ENCODE measurements around the gene DDIT3.

DDIT3 gene

GRCh38 chr12:57522887-57523705 is 2.8 kb upstream of the DDIT3 start:
- H3K27me3 ChIP-seq (replicated peaks) = no peaks in the 10 kb centered on the region
- TF ChIP-seq, protein P1, sequence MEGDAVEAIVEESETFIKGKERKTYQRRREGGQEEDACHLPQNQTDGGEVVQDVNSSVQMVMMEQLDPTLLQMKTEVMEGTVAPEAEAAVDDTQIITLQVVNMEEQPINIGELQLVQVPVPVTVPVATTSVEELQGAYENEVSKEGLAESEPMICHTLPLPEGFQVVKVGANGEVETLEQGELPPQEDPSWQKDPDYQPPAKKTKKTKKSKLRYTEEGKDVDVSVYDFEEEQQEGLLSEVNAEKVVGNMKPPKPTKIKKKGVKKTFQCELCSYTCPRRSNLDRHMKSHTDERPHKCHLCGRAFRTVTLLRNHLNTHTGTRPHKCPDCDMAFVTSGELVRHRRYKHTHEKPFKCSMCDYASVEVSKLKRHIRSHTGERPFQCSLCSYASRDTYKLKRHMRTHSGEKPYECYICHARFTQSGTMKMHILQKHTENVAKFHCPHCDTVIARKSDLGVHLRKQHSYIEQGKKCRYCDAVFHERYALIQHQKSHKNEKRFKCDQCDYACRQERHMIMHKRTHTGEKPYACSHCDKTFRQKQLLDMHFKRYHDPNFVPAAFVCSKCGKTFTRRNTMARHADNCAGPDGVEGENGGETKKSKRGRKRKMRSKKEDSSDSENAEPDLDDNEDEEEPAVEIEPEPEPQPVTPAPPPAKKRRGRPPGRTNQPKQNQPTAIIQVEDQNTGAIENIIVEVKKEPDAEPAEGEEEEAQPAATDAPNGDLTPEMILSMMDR (IDR thresholded peaks at IDR 0.05; ENCODE audit: low read depth, low read length, missing control alignments) = no peak
- peak; percentile 14 for DNase-seq
- H3K27ac ChIP-seq = peak overlapping the region; percentile 71
- H3K36me3 ChIP-seq (replicated peaks) = peaks cover 28% of the 10 kb centered on the region
- in situ Hi-C loops (cut with HindIII; ENCODE audit: low pct_ligation_motif_present, low sequenced_read_pairs) = no loop called here
- H3K4me3 ChIP-seq (ENCODE audit: low read depth, low read length) = peak overlapping the region; percentile 77

DNA sequence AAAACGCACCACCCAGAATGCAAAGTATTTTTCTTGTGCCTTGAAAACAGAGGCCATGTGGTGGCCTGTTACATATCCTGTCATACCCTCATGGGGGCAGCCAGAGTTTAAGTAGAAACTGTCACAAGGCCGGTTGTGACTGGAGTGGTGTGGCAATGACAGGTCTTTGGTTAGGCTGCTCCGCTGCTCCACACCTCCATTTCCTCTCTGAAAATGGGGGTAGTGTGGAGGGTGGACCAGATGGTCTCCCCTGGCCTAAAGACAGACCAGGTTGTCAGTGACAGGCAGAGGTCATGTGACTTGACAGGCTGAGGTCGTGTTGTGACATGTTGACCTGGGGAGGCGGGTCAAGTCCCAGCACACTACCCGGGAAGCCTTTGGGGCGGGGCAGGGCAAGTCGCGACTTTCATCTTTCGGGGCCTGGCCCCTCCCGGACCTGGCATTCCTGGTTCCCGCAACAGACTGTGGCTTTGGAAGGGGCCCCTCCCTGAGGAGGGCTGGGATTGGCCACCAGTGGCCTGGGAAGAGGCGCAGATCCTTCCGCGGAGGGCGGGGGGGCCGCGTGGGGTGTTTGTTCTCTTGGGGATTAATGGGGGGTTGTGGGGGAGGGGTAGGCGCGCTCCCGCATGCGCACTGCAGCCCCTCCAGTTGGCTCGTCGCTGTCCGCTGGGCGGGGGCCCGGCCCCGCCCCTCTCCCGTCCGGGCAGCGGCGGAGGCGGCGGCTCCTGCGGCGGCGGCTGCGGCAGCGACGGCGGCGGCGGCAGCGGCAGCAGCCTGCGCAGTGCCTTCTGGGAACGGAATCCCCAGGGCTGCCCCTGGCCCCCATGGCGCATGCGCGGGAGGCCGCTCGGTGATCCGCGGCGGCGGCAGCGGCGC is 1.9 kb upstream of the DDIT3 start, which contains the start of gene MBD6:
MBD6 (plus strand) TSS at position 814 of the 876 bp plus-strand sequence. CDS start 1,480 bp downstream, outside the sequence.
- H3K36me3 ChIP-seq (replicated peaks) = peaks cover 27% of the 10 kb centered on the region
- H3K4me3 ChIP-seq (ENCODE audit: low read depth, low read length) = peak within 1 kb of the TSS; percentile 77
- H3K27me3 ChIP-seq (replicated peaks) = no peaks in the 10 kb centered on the region
- in situ Hi-C loops (cut with HindIII; ENCODE audit: low pct_ligation_motif_present, low sequenced_read_pairs) = no loop called here
- peak within 1 kb of the TSS; percentile 75 for H3K27ac ChIP-seq
- TF ChIP-seq, protein P1 (IDR thresholded peaks at IDR 0.05; ENCODE audit: low read depth, low read length, missing control alignments) = no peak
- DNase-seq = peak; percentile 83

DNA sequence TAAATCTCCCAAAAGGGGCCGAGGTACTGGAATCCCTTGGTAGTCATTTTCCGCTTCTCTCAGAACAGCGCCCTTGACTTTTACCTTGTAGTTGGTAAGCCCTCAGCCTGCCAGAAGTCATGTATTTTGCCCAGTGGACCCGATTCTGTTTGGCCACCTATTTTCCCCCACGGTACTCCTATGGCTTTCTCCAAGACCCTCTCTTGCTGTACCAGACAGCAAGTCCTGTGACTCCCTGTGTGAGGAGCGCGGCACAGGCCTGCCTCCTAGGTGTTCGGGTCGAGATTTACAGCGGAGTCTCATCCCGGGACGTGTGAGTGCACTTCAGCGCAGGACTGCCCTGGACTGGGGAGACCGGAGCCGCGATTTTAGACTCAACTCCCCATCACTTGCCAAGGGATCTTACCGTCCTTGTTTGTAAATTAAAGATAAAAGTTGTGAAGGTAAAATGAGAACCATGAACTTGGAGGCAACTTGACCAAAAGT is 1.3 kb upstream of the DDIT3 start:
- DNase-seq = no peak
- H3K27me3 ChIP-seq (replicated peaks) = no peaks in the 10 kb centered on the region
- H3K36me3 ChIP-seq (replicated peaks) = peaks cover 29% of the 10 kb centered on the region
- in situ Hi-C loops (cut with HindIII; ENCODE audit: low pct_ligation_motif_present, low sequenced_read_pairs) = no loop called here
- TF ChIP-seq, protein P1 (IDR thresholded peaks at IDR 0.05; ENCODE audit: low read depth, low read length, missing control alignments) = peak; percentile 26
- H3K4me3 ChIP-seq (ENCODE audit: low read depth, low read length) = no peak overlapping the region
- peak overlapping the region; percentile 75 for H3K27ac ChIP-seq

DNA sequence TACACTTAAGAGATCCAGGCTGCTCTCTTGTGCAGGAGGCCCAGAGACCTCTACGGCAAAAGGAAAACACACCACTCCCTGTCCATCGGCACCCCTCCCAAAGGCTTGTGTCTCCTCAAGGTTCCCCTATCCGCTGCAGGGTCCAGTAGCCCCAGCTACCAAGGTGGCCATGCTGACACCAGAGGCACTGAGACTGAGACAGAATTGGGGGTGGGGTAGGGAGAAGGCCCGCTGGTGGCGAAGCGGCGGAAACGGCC is 590 bp downstream of the DDIT3 start:
- H3K36me3 ChIP-seq (replicated peaks) = peaks cover 41% of the 10 kb centered on the region

DNA sequence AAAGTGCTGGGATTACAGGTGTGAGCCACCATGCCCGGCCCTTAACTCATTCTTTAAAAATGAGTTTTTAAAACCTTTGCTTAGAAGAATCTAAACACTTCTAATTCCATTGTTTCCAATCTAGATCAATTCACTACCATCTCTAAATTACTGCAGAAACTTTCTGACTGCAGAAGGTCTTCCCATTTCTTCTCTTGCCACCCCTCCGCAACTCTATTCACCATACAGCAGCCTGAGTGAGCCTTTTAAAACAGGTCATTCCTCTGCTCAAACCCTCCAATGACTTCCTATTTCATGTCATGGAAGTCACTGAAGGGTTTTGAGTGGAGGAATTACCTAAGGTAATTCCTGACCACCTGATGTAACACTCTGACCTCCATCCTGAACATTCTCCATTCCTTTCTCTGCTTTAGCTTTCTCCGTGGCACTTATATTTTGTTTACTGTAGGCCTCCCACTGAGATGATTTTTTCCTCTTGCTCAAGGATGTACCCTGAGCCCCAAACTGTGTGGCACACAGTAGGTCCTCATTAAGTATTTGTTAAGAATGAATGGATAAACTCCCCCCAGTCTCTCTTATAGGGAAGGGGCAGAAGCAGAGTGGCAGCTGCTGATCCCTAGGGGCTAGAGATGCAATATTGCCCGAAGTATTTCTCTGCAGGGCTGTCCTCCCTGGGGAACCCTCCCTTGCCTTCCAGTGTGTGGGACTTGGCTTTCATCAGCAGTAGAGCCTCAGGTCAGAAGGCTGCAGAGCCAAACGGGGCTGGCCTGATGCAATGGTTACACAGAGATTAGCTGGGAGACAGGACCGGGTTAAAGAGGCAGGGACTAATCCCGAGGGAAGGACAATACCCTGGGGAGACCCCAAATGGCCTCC is 1.2 kb downstream of the DDIT3 start:
- DNase-seq = peak; percentile 48
- in situ Hi-C loops (cut with HindIII; ENCODE audit: low pct_ligation_motif_present, low sequenced_read_pairs) = no loop called here

More for the DNA sequence above, 590 bp downstream of the DDIT3 start:
- Histone ChIP-seq H3K27me3 (replicated peaks) (no peaks in the 10 kb centered on the region), H3K27ac (peak overlapping the region; percentile 98), H3K4me3 (ENCODE audit: low read depth, low read length) (peak overlapping the region; percentile 80)
- TF ChIP-seq, protein P1 (IDR thresholded peaks at IDR 0.05; ENCODE audit: low read depth, low read length, missing control alignments) = no peak
- in situ Hi-C loops (cut with HindIII; ENCODE audit: low pct_ligation_motif_present, low sequenced_read_pairs) = no loop called here
- DNase-seq = peak; percentile 39

More for the DNA sequence above, 1.2 kb downstream of the DDIT3 start:
- H3K27ac ChIP-seq = peak overlapping the region; percentile 98
- no peaks in the 10 kb centered on the region for H3K27me3 ChIP-seq (replicated peaks)
- TF ChIP-seq, protein P1 (IDR thresholded peaks at IDR 0.05; ENCODE audit: low read depth, low read length, missing control alignments) = no peak
- peaks cover 44% of the 10 kb centered on the region for H3K36me3 ChIP-seq (replicated peaks)
- peak overlapping the region; percentile 80 for H3K4me3 ChIP-seq (ENCODE audit: low read depth, low read length)

Measured in brain microvascular endothelial cell (primary cell).